A172 (cell line): ENCODE measurements around the gene UCP1. TPM values are rescaled to one million over a fixed set of nuclear protein-coding genes. Genes with fewer than 3 reads are reported as not detected.
A peak's percentile ranks its signal among the peaks of the same experiment; 100 is the strongest.

Experiments
- DNase-seq: peaks from one replicate; pipeline ENCODE4 v3.0.0-alpha.2; 2015; ENCODE audit warnings: low spot score
- total RNA-seq: library from RNA; depleted of rRNA; stranded (reverse); fragments of >200 nt; shearing (Covaris generic); gene quantifications from 2 replicates; pipeline ENCODE4 v1.2.3, GENCODE V29; 2014; rRNA removed

UCP1 gene
- not detected in 2 replicates for total RNA-seq

GRCh38 chr4:140568507-140569306 is at the start of gene UCP1:
Gene UCP1, minus strand, starts transcription at chr4:140568961. Its CDS starts 232 bp downstream, at chr4:140568729.
- DNase-seq: no peak

- DNase-seq: no peak
Observed at GRCh38 chr4:140617499-140618248, 48.9 kb upstream of the UCP1 start.

GRCh38 chr4:140615451-140615850 is 46.7 kb upstream of the UCP1 start:
- DNase-seq: no peak

- no peak for DNase-seq
Observed at GRCh38 chr4:140612357-140612756, 43.6 kb upstream of the UCP1 start.

- no peak for DNase-seq
Observed at GRCh38 chr4:140611854-140612253, 43.1 kb upstream of the UCP1 start.

GRCh38 chr4:140609548-140610425 is 41.0 kb upstream of the UCP1 start:
- peak; percentile 38 for DNase-seq

GRCh38 chr4:140607852-140608251 is 39.1 kb upstream of the UCP1 start:
- no peak for DNase-seq

- no peak for DNase-seq
Observed at GRCh38 chr4:140604544-140604943, 35.8 kb upstream of the UCP1 start.

GRCh38 chr4:140603286-140603685 is 34.5 kb upstream of the UCP1 start:
- DNase-seq: no peak

GRCh38 chr4:140602714-140603113 is 34.0 kb upstream of the UCP1 start:
- DNase-seq: no peak

GRCh38 chr4:140600408-140600807 is 31.6 kb upstream of the UCP1 start:
- DNase-seq: no peak

- DNase-seq: no peak
Observed at GRCh38 chr4:140595065-140595464, 26.3 kb upstream of the UCP1 start.

GRCh38 chr4:140584439-140584838 is 15.7 kb upstream of the UCP1 start:
- no peak for DNase-seq

- DNase-seq: no peak
Observed at GRCh38 chr4:140581078-140581477, 12.3 kb upstream of the UCP1 start.

GRCh38 chr4:140579278-140579677 is 10.5 kb upstream of the UCP1 start:
- DNase-seq: no peak

GRCh38 chr4:140575489-140575888 is 6.7 kb upstream of the UCP1 start:
- no peak for DNase-seq

- no peak for DNase-seq
Observed at GRCh38 chr4:140571620-140572019, 2.9 kb upstream of the UCP1 start.

- DNase-seq: no peak
Observed at GRCh38 chr4:140569307-140569638, 512 bp upstream of the UCP1 start.

GRCh38 chr4:140559696-140560095 is 9.1 kb downstream of the UCP1 start:
- no peak for DNase-seq

GRCh38 chr4:140557831-140558435 is 10.8 kb downstream of the UCP1 start:
- no peak for DNase-seq

- DNase-seq: no peak
Observed at GRCh38 chr4:140556372-140557085, 12.2 kb downstream of the UCP1 start.
